Liver (tissue), 2 donors: Measurements from ENCODE around the gene SLC16A5.

Source experiments
- TF ChIP-seq, protein P1 (sequence below): fragments of 150-350 bp; IDR thresholded peaks from 2 replicates; pipeline ENCODE4 v1.5.1; 2017; ENCODE audit warnings: improper control_type of control experiment, low read depth, low read length; ENCODE audit not compliant: missing input control
- TF ChIP-seq, protein P2 (sequence below): IDR thresholded peaks from 2 replicates; pipeline ENCODE4 v1.6.1; 2016; ENCODE audit warnings: antibody characterized with exemption, mild to moderate bottlenecking
- donor health status: healthy.

DNA sequence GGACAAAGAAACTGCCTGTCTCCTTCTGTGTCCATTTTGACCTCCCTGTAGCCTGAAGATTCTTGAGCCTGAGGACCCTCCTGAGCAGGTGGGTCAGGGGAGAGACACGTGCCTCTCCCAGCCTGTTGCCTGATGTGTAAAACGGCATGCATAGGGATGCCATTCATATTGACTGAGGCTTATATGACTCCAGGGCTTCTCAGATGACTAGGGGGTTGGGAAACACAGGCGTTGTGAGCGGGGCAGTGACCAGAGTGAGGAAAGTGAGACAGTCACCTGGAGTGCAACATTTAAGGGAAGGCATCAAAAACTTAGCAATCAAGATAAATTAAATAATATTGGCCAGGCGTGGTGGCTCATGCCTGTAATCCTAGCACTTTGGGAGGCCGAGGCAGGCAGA, 5.1 kb upstream of the SLC16A5 start:
- TF ChIP-seq, protein P1, sequence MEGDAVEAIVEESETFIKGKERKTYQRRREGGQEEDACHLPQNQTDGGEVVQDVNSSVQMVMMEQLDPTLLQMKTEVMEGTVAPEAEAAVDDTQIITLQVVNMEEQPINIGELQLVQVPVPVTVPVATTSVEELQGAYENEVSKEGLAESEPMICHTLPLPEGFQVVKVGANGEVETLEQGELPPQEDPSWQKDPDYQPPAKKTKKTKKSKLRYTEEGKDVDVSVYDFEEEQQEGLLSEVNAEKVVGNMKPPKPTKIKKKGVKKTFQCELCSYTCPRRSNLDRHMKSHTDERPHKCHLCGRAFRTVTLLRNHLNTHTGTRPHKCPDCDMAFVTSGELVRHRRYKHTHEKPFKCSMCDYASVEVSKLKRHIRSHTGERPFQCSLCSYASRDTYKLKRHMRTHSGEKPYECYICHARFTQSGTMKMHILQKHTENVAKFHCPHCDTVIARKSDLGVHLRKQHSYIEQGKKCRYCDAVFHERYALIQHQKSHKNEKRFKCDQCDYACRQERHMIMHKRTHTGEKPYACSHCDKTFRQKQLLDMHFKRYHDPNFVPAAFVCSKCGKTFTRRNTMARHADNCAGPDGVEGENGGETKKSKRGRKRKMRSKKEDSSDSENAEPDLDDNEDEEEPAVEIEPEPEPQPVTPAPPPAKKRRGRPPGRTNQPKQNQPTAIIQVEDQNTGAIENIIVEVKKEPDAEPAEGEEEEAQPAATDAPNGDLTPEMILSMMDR: no peak
- TF ChIP-seq, protein P2, sequence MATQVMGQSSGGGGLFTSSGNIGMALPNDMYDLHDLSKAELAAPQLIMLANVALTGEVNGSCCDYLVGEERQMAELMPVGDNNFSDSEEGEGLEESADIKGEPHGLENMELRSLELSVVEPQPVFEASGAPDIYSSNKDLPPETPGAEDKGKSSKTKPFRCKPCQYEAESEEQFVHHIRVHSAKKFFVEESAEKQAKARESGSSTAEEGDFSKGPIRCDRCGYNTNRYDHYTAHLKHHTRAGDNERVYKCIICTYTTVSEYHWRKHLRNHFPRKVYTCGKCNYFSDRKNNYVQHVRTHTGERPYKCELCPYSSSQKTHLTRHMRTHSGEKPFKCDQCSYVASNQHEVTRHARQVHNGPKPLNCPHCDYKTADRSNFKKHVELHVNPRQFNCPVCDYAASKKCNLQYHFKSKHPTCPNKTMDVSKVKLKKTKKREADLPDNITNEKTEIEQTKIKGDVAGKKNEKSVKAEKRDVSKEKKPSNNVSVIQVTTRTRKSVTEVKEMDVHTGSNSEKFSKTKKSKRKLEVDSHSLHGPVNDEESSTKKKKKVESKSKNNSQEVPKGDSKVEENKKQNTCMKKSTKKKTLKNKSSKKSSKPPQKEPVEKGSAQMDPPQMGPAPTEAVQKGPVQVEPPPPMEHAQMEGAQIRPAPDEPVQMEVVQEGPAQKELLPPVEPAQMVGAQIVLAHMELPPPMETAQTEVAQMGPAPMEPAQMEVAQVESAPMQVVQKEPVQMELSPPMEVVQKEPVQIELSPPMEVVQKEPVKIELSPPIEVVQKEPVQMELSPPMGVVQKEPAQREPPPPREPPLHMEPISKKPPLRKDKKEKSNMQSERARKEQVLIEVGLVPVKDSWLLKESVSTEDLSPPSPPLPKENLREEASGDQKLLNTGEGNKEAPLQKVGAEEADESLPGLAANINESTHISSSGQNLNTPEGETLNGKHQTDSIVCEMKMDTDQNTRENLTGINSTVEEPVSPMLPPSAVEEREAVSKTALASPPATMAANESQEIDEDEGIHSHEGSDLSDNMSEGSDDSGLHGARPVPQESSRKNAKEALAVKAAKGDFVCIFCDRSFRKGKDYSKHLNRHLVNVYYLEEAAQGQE: no peak
